Natural killer cell (primary cell): Measurements from ENCODE around the gene LENG9. TPM values are rescaled to one million over a fixed set of nuclear protein-coding genes. Genes with fewer than 3 reads are reported as not detected.

Experiments used
- ATAC-seq, 3 donors: fragments of 150-1000 bp in 2 of 3; fragments of 200-7000 bp in 1 of 3; cut with Tn5 transposase; 1 replicate in 1 of 3; 2 replicates in 2 of 3; pipeline ENCODE4 v1.10.0; 2021; ENCODE audit warnings: mild to moderate bottlenecking in 2 of 3, moderate library complexity in 2 of 3
- DNase-seq, 2 donors: peaks; one replicate each; pipeline versions ENCODE4 v3.0.0 to v3.0.0-alpha.2; 2013 to 2021; ENCODE audit warnings: mixed read lengths in 1 of 2
- H3K27ac ChIP-seq: one replicate; pipeline ENCODE4 v1.5.1; 2013; ENCODE audit warnings: mild to moderate bottlenecking, low read length
- H3K27me3 ChIP-seq: one replicate; pipeline ENCODE4 v1.6.1; 2013; ENCODE audit warnings: low read length; ENCODE audit not compliant: control insufficient read depth, insufficient read depth
- H3K36me3 ChIP-seq: one replicate; pipeline ENCODE4 v1.6.1; 2013; ENCODE audit warnings: low read length; ENCODE audit not compliant: control insufficient read depth, insufficient read depth
- H3K4me1 ChIP-seq: one replicate; pipeline ENCODE4 v1.6.1; 2013; ENCODE audit warnings: low read length; ENCODE audit not compliant: control insufficient read depth, insufficient read depth
- H3K4me3 ChIP-seq: one replicate; pipeline ENCODE4 v1.5.1; 2013; ENCODE audit warnings: low read length
- H3K9me3 ChIP-seq: one replicate; pipeline ENCODE4 v1.6.1; 2013; ENCODE audit warnings: low read length; ENCODE audit not compliant: control insufficient read depth, insufficient read depth
- H3K27ac Mint-ChIP-seq, 2 donors: one replicate each; pipeline ENCODE4 v1.8.0; 2022; ENCODE audit warnings: mild to moderate bottlenecking in 2 of 2, mixed read lengths in 2 of 2, moderate library complexity in 1 of 2
- H3K27me3 Mint-ChIP-seq, 2 donors: one replicate each; pipeline ENCODE4 v1.8.0; 2022; ENCODE audit warnings: low read depth in 2 of 2, mixed read lengths in 2 of 2
- H3K36me3 Mint-ChIP-seq: one replicate; pipeline ENCODE4 v1.8.0; 2022; ENCODE audit warnings: mixed read lengths
- H3K4me1 Mint-ChIP-seq, 2 donors: one replicate each; pipeline ENCODE4 v1.8.0; 2022; ENCODE audit warnings: mixed read lengths in 2 of 2
- H3K4me3 Mint-ChIP-seq: one replicate; pipeline ENCODE4 v1.8.0; 2022; ENCODE audit warnings: mild to moderate bottlenecking, moderate library complexity, mixed read lengths
- H3K9me3 Mint-ChIP-seq, 2 donors: one replicate each; pipeline ENCODE4 v1.8.0; 2022; ENCODE audit warnings: mixed read lengths in 2 of 2
- WGBS: methylation state at CpG from one replicate; pipeline ENCODE4 v1.1.7; 2013; ENCODE audit warnings: missing lambda C conversion rate; ENCODE audit not compliant: insufficient coverage; 5-methylcytosine and 5-hydroxymethylcytosine counted together
- intact Hi-C: fragments of 100-400 bp; cut with micrococcal nuclease; formaldehyde crosslinking; loops from one replicate; pipeline ENCODE4 v1.14.2; 2022
- total RNA-seq, 4 donors: library from RNA; stranded (reverse); fragments of 120-200 nt in 1 of 4; gene quantifications; one replicate each; pipeline versions ENCODE4 v1.2.3 to v1.2.4, GENCODE V29; 2013 to 2022
- TF ChIP-seq, protein P1 (sequence below): fragments of 200-600 bp; IDR thresholded peaks from one replicate; pipeline ENCODE4 v1.8.0; 2022; ENCODE audit warnings: antibody characterized with exemption

The LENG9 gene
- total RNA-seq, 3 donors from 2014 or later (not counting 1 experiment from before 2014, with no cell fraction given), result 3.2 to 5.6 (median 4.3) TPM

- no peaks in the 10 kb centered on the region for H3K36me3 Mint-ChIP-seq
- H3K27ac Mint-ChIP-seq, result no peak overlapping the region
- 95% methylated on average over 51 of the region's 51 CpGs for whole genome bisulfite sequencing
- no peak overlapping the region for H3K4me3 Mint-ChIP-seq
- peaks cover 5% of the 10 kb centered on the region for H3K4me1 ChIP-seq
- DNase-seq (no peak), ATAC-seq (peak in 1 of 3 donors; percentile 8)
- no peak overlapping the region for H3K27ac ChIP-seq
- no peaks in the 10 kb centered on the region for H3K27me3 ChIP-seq
- TF ChIP-seq, protein P1, sequence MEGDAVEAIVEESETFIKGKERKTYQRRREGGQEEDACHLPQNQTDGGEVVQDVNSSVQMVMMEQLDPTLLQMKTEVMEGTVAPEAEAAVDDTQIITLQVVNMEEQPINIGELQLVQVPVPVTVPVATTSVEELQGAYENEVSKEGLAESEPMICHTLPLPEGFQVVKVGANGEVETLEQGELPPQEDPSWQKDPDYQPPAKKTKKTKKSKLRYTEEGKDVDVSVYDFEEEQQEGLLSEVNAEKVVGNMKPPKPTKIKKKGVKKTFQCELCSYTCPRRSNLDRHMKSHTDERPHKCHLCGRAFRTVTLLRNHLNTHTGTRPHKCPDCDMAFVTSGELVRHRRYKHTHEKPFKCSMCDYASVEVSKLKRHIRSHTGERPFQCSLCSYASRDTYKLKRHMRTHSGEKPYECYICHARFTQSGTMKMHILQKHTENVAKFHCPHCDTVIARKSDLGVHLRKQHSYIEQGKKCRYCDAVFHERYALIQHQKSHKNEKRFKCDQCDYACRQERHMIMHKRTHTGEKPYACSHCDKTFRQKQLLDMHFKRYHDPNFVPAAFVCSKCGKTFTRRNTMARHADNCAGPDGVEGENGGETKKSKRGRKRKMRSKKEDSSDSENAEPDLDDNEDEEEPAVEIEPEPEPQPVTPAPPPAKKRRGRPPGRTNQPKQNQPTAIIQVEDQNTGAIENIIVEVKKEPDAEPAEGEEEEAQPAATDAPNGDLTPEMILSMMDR, result no peak
- peaks cover 93% of the 10 kb centered on the region for H3K36me3 ChIP-seq
- H3K9me3 ChIP-seq, result no peaks in the 10 kb centered on the region
- peaks cover 28 to 41% of the 10 kb centered on the region in 2 donors for H3K4me1 Mint-ChIP-seq
- intact Hi-C loops, result no loop called here
- no peak overlapping the region for H3K4me3 ChIP-seq
- no peaks in the 10 kb centered on the region for H3K9me3 Mint-ChIP-seq
- H3K27me3 Mint-ChIP-seq, result no peaks in the 10 kb centered on the region
Measured at GRCh38 chr19:54456423-54457373, 6.9 kb downstream of the LENG9 start.

- Histone ChIP-seq H3K36me3 (peaks cover 92% of the 10 kb centered on the region), H3K27me3 (no peaks in the 10 kb centered on the region), H3K9me3 (no peaks in the 10 kb centered on the region), H3K4me1 (peaks cover 11% of the 10 kb centered on the region), H3K27ac (no peak overlapping the region), H3K4me3 (no peak overlapping the region)
- TF ChIP-seq, protein P1, result no peak
- 96% methylated on average over 37 of the region's 40 CpGs for WGBS
- ATAC-seq (peak in 1 of 3 donors; percentile 9), DNase-seq (no peak)
- Mint-ChIP-seq H3K27ac (no peak overlapping the region), H3K27me3 (no peaks in the 10 kb centered on the region), H3K4me3 (no peak overlapping the region), H3K9me3 (no peaks in the 10 kb centered on the region), H3K4me1 (peaks cover 31 to 44% of the 10 kb centered on the region in 2 donors), H3K36me3 (no peaks in the 10 kb centered on the region)
- intact Hi-C loops, result no loop called here
Measured at GRCh38 chr19:54455786-54456422, 7.7 kb downstream of the LENG9 start.

DNA sequence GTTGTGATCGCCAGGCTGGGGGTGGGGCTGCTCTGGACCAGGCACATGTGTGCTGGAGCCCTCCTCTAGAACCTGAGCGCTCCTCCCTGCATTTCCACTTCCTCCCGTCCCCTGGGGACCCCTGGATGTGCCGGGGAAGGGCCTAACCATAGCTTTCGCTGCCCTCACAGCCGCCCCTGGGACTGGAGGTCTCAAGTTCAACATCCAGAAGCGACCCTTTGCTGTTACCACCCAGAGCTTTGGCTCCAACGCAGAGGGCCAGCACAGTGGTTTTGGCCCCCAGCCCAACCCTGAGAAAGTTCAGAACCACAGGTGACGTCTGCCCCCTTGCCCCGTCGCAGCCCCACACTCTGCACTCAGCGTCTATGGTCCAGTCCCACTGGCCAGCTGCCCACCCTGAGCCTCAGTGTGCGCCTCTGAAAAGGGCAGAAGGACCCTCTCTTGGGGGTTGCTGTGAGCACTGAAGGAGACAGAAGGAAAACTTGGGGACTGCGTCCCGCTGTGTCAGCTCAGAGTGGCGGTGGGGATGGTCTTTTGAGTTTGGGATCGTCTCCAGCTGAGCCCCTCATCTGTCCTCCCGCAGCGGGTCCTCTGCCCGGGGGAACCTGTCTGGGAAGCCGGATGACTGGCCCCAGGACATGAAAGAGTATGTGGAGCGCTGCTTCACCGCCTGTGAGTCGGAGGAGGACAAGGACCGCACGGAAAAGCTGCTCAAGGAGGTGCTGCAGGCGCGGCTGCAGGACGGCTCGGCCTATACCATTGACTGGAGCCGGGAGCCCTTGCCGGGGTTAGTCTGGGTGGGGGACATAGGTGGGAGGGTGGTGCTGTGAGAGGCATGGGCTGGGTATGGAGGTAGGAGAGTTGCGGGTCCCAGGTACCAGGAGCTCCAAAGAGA is 8.6 kb downstream of the LENG9 start:
- no peaks in the 10 kb centered on the region for H3K9me3 ChIP-seq
- intact Hi-C loops, result no loop called here
- DNase-seq (no peak), ATAC-seq (no peak)
- TF ChIP-seq, protein P1, result no peak
- no peak overlapping the region for H3K4me3 Mint-ChIP-seq
- no peaks in the 10 kb centered on the region for H3K27me3 ChIP-seq
- no peaks in the 10 kb centered on the region for H3K36me3 Mint-ChIP-seq
- H3K27me3 Mint-ChIP-seq, result no peaks in the 10 kb centered on the region
- peaks cover 86% of the 10 kb centered on the region for H3K36me3 ChIP-seq
- peaks cover 20% of the 10 kb centered on the region for H3K4me1 ChIP-seq
- H3K4me1 Mint-ChIP-seq, result peaks cover 40 to 49% of the 10 kb centered on the region in 2 donors
- H3K27ac ChIP-seq, result no peak overlapping the region
- WGBS, result 96% methylated on average over 33 of the region's 33 CpGs
- H3K27ac Mint-ChIP-seq, result no peak overlapping the region
- no peaks in the 10 kb centered on the region for H3K9me3 Mint-ChIP-seq
- no peak overlapping the region for H3K4me3 ChIP-seq
